Natural killer cell (primary cell): ENCODE data around the gene LGR5. TPM values are rescaled to one million over a fixed set of nuclear protein-coding genes. Genes with fewer than 3 reads are reported as not detected.

Experiments
- ATAC-seq, 3 donors: fragments of 150-1000 bp in 2 of 3; fragments of 200-7000 bp in 1 of 3; cut with Tn5 transposase; 1 replicate in 1 of 3; 2 replicates in 2 of 3; pipeline ENCODE4 v1.10.0; 2021; ENCODE audit warnings: mild to moderate bottlenecking in 2 of 3, moderate library complexity in 2 of 3
- DNase-seq, 2 donors: peaks; one replicate each; pipeline versions ENCODE4 v3.0.0 to v3.0.0-alpha.2; 2013 to 2021; ENCODE audit warnings: mixed read lengths in 1 of 2
- H3K27ac ChIP-seq: one replicate; pipeline ENCODE4 v1.5.1; 2013; ENCODE audit warnings: mild to moderate bottlenecking, low read length
- H3K27me3 ChIP-seq: one replicate; pipeline ENCODE4 v1.6.1; 2013; ENCODE audit warnings: low read length; ENCODE audit not compliant: control insufficient read depth, insufficient read depth
- H3K36me3 ChIP-seq: one replicate; pipeline ENCODE4 v1.6.1; 2013; ENCODE audit warnings: low read length; ENCODE audit not compliant: control insufficient read depth, insufficient read depth
- H3K4me1 ChIP-seq: one replicate; pipeline ENCODE4 v1.6.1; 2013; ENCODE audit warnings: low read length; ENCODE audit not compliant: control insufficient read depth, insufficient read depth
- H3K4me3 ChIP-seq: one replicate; pipeline ENCODE4 v1.5.1; 2013; ENCODE audit warnings: low read length
- H3K9me3 ChIP-seq: one replicate; pipeline ENCODE4 v1.6.1; 2013; ENCODE audit warnings: low read length; ENCODE audit not compliant: control insufficient read depth, insufficient read depth
- H3K27ac Mint-ChIP-seq, 2 donors: one replicate each; pipeline ENCODE4 v1.8.0; 2022; ENCODE audit warnings: mild to moderate bottlenecking in 2 of 2, mixed read lengths in 2 of 2, moderate library complexity in 1 of 2
- H3K27me3 Mint-ChIP-seq, 2 donors: one replicate each; pipeline ENCODE4 v1.8.0; 2022; ENCODE audit warnings: low read depth in 2 of 2, mixed read lengths in 2 of 2
- H3K36me3 Mint-ChIP-seq: one replicate; pipeline ENCODE4 v1.8.0; 2022; ENCODE audit warnings: mixed read lengths
- H3K4me1 Mint-ChIP-seq, 2 donors: one replicate each; pipeline ENCODE4 v1.8.0; 2022; ENCODE audit warnings: mixed read lengths in 2 of 2
- H3K4me3 Mint-ChIP-seq: one replicate; pipeline ENCODE4 v1.8.0; 2022; ENCODE audit warnings: mild to moderate bottlenecking, moderate library complexity, mixed read lengths
- H3K9me3 Mint-ChIP-seq, 2 donors: one replicate each; pipeline ENCODE4 v1.8.0; 2022; ENCODE audit warnings: mixed read lengths in 2 of 2
- WGBS: methylation state at CpG from one replicate; pipeline ENCODE4 v1.1.7; 2013; ENCODE audit warnings: missing lambda C conversion rate; ENCODE audit not compliant: insufficient coverage; 5-methylcytosine and 5-hydroxymethylcytosine counted together
- intact Hi-C: fragments of 100-400 bp; cut with micrococcal nuclease; formaldehyde crosslinking; loops from one replicate; pipeline ENCODE4 v1.14.2; 2022
- total RNA-seq, 4 donors: library from RNA; stranded (reverse); fragments of 120-200 nt in 1 of 4; gene quantifications; one replicate each; pipeline versions ENCODE4 v1.2.3 to v1.2.4, GENCODE V29; 2013 to 2022
- TF ChIP-seq, protein P1 (sequence below): fragments of 200-600 bp; IDR thresholded peaks from one replicate; pipeline ENCODE4 v1.8.0; 2022; ENCODE audit warnings: antibody characterized with exemption

LGR5 gene
- total RNA-seq, 3 donors from 2014 or later (not counting 1 experiment from before 2014, with no cell fraction given): not detected

GRCh38 chr12:71581206-71581605, 141.6 kb downstream of the LGR5 start:
- no peaks in the 10 kb centered on the region for H3K27me3 ChIP-seq
- WGBS: 79% methylated on average over 1 of the region's 3 CpGs
- intact Hi-C loops: no loop called here
- TF ChIP-seq, protein P1, sequence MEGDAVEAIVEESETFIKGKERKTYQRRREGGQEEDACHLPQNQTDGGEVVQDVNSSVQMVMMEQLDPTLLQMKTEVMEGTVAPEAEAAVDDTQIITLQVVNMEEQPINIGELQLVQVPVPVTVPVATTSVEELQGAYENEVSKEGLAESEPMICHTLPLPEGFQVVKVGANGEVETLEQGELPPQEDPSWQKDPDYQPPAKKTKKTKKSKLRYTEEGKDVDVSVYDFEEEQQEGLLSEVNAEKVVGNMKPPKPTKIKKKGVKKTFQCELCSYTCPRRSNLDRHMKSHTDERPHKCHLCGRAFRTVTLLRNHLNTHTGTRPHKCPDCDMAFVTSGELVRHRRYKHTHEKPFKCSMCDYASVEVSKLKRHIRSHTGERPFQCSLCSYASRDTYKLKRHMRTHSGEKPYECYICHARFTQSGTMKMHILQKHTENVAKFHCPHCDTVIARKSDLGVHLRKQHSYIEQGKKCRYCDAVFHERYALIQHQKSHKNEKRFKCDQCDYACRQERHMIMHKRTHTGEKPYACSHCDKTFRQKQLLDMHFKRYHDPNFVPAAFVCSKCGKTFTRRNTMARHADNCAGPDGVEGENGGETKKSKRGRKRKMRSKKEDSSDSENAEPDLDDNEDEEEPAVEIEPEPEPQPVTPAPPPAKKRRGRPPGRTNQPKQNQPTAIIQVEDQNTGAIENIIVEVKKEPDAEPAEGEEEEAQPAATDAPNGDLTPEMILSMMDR: no peak
- DNase-seq (no peak), ATAC-seq (no peak)
- Mint-ChIP-seq H3K4me1 (no peaks in the 10 kb centered on the region), H3K27ac (no peak overlapping the region), H3K4me3 (no peak overlapping the region), H3K27me3 (peaks cover 10 to 29% of the 10 kb centered on the region in 2 donors), H3K36me3 (no peaks in the 10 kb centered on the region), H3K9me3 (no peaks in the 10 kb centered on the region)
- H3K4me3 ChIP-seq: no peak overlapping the region
- no peaks in the 10 kb centered on the region for H3K36me3 ChIP-seq
- H3K9me3 ChIP-seq: no peaks in the 10 kb centered on the region
- H3K4me1 ChIP-seq: no peaks in the 10 kb centered on the region
- H3K27ac ChIP-seq: no peak overlapping the region

GRCh38 chr12:71582925-71583324, 143.3 kb downstream of the LGR5 start:
- Mint-ChIP-seq H3K27me3 (peaks cover 13 to 17% of the 10 kb centered on the region in 2 donors), H3K9me3 (no peaks in the 10 kb centered on the region), H3K4me1 (no peaks in the 10 kb centered on the region), H3K27ac (no peak overlapping the region), H3K36me3 (no peaks in the 10 kb centered on the region), H3K4me3 (no peak overlapping the region)
- ATAC-seq (no peak), DNase-seq (no peak)
- no peaks in the 10 kb centered on the region for H3K27me3 ChIP-seq
- intact Hi-C loops: no loop called here
- H3K27ac ChIP-seq: no peak overlapping the region
- no CpG with 5 or more reads among the region's 2 CpGs for WGBS
- H3K4me1 ChIP-seq: no peaks in the 10 kb centered on the region
- H3K36me3 ChIP-seq: no peaks in the 10 kb centered on the region
- H3K4me3 ChIP-seq: no peak overlapping the region
- TF ChIP-seq, protein P1: no peak
- H3K9me3 ChIP-seq: no peaks in the 10 kb centered on the region

DNA sequence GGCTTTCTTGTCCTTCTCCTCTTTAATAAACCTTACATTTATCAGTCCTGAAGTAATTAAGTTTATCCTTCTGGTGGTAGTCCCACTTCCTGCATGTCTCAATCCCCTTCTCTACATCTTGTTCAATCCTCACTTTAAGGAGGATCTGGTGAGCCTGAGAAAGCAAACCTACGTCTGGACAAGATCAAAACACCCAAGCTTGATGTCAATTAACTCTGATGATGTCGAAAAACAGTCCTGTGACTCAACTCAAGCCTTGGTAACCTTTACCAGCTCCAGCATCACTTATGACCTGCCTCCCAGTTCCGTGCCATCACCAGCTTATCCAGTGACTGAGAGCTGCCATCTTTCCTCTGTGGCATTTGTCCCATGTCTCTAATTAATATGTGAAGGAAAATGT, 144.8 kb downstream of the LGR5 start:
- Mint-ChIP-seq H3K36me3 (no peaks in the 10 kb centered on the region), H3K9me3 (no peaks in the 10 kb centered on the region), H3K27ac (no peak overlapping the region), H3K4me1 (no peaks in the 10 kb centered on the region), H3K4me3 (no peak overlapping the region), H3K27me3 (peaks cover 9 to 11% of the 10 kb centered on the region in 2 donors)
- no peaks in the 10 kb centered on the region for H3K4me1 ChIP-seq
- H3K27ac ChIP-seq: no peak overlapping the region
- no peaks in the 10 kb centered on the region for H3K27me3 ChIP-seq
- ATAC-seq (no peak), DNase-seq (no peak)
- 90% methylated on average over 3 of the region's 3 CpGs for WGBS
- no peak overlapping the region for H3K4me3 ChIP-seq
- TF ChIP-seq, protein P1: no peak
- intact Hi-C loops: no loop called here
- no peaks in the 10 kb centered on the region for H3K36me3 ChIP-seq
- H3K9me3 ChIP-seq: no peaks in the 10 kb centered on the region

DNA sequence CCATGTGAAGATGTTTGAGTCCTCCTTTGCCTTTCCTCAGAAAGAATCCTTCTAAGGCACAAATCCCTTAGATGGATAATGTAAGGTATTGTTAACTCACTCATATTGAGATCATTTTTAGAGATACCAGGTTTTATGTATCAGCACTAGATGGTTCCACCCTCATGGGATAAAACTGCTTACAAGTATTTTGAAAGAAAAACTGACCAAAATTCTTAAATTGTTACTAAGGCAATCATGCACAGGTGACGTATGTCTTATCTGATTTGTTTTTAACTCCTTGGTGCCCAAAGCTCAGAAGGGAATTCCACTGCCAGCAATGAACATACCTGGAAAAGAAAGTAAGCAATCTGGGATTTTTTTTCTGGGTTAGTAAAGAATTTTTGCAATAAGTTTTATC, 145.6 kb downstream of the LGR5 start:
- no peaks in the 10 kb centered on the region for H3K4me1 ChIP-seq
- H3K9me3 ChIP-seq: no peaks in the 10 kb centered on the region
- H3K4me1 Mint-ChIP-seq: no peaks in the 10 kb centered on the region
- H3K9me3 Mint-ChIP-seq: no peaks in the 10 kb centered on the region
- H3K36me3 ChIP-seq: no peaks in the 10 kb centered on the region
- peaks cover 9 to 11% of the 10 kb centered on the region in 2 donors for H3K27me3 Mint-ChIP-seq
- H3K36me3 Mint-ChIP-seq: no peaks in the 10 kb centered on the region
- no peak overlapping the region for H3K4me3 Mint-ChIP-seq
- DNase-seq (no peak), ATAC-seq (no peak)
- intact Hi-C loops: no loop called here
- TF ChIP-seq, protein P1: no peak
- no peak overlapping the region for H3K4me3 ChIP-seq
- H3K27ac Mint-ChIP-seq: no peak overlapping the region
- no peaks in the 10 kb centered on the region for H3K27me3 ChIP-seq
- no peak overlapping the region for H3K27ac ChIP-seq
- 83% methylated on average over 1 of the region's 1 CpG for WGBS
